ENCODE results near the gene REC8.

The REC8 gene

GRCh38 chr14:24172261-24172860 is 481 bp downstream of the REC8 start:
- no peaks in the 10 kb centered on the region for H3K27me3 ChIP-seq (ENCODE audit: insufficient read depth, low read length, poor library complexity)
- no peak overlapping the region for H3K9ac ChIP-seq (ENCODE audit: low read depth, low read length)
- H3K9me3 ChIP-seq (ENCODE audit: insufficient read depth, low read length, severe bottlenecking) = no peaks in the 10 kb centered on the region
- no peaks in the 10 kb centered on the region for H3K36me3 ChIP-seq (ENCODE audit: insufficient read depth, low read length)
- no peaks in the 10 kb centered on the region for H3K4me1 ChIP-seq (ENCODE audit: insufficient read depth, low read length)
- H3K4me2 ChIP-seq (ENCODE audit: insufficient read depth, low read length) = no peak overlapping the region
- H3K79me2 ChIP-seq (ENCODE audit: insufficient read depth, low read length) = no peaks in the 10 kb centered on the region
- no peaks in the 10 kb centered on the region for H4K20me1 ChIP-seq (ENCODE audit: insufficient read depth, low read length)
- TF ChIP-seq EZH2 (IDR thresholded peaks at IDR 0.05; ENCODE audit: borderline replicate concordance, low read depth, low read length, severe bottlenecking) = no peak
- TF ChIP-seq, protein P1, sequence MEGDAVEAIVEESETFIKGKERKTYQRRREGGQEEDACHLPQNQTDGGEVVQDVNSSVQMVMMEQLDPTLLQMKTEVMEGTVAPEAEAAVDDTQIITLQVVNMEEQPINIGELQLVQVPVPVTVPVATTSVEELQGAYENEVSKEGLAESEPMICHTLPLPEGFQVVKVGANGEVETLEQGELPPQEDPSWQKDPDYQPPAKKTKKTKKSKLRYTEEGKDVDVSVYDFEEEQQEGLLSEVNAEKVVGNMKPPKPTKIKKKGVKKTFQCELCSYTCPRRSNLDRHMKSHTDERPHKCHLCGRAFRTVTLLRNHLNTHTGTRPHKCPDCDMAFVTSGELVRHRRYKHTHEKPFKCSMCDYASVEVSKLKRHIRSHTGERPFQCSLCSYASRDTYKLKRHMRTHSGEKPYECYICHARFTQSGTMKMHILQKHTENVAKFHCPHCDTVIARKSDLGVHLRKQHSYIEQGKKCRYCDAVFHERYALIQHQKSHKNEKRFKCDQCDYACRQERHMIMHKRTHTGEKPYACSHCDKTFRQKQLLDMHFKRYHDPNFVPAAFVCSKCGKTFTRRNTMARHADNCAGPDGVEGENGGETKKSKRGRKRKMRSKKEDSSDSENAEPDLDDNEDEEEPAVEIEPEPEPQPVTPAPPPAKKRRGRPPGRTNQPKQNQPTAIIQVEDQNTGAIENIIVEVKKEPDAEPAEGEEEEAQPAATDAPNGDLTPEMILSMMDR (IDR thresholded peaks at IDR 0.05; ENCODE audit: borderline replicate concordance, extremely low read depth, low read length, poor library complexity, severe bottlenecking) = no peak
- ATAC-seq (ENCODE audit: insufficient read depth, low read depth) = no peak
- no peak overlapping the region for H3K4me3 ChIP-seq (ENCODE audit: low read depth in 1 of 2, low read length in 2 of 2)
- DNase-seq = no peak
- H2AFZ ChIP-seq (ENCODE audit: low read depth, low read length) = no peak overlapping the region
- no peak overlapping the region for H3K27ac ChIP-seq (ENCODE audit: low read length)

- H3K27me3 ChIP-seq (ENCODE audit: insufficient read depth, low read length, poor library complexity) = no peaks in the 10 kb centered on the region
- H3K9me3 ChIP-seq (ENCODE audit: insufficient read depth, low read length, severe bottlenecking) = no peaks in the 10 kb centered on the region
- peak; percentile 23; the same call in 2 of the 3 replicates for ATAC-seq (ENCODE audit: insufficient read depth, low read depth)
- H3K4me2 ChIP-seq (ENCODE audit: insufficient read depth, low read length) = no peak overlapping the region
- H3K27ac ChIP-seq (ENCODE audit: low read length) = no peak overlapping the region
- no peaks in the 10 kb centered on the region for H3K79me2 ChIP-seq (ENCODE audit: insufficient read depth, low read length)
- H3K4me3 ChIP-seq (ENCODE audit: low read depth in 1 of 2, low read length in 2 of 2) = no peak overlapping the region
- DNase-seq = peak; percentile 25
- H3K4me1 ChIP-seq (ENCODE audit: insufficient read depth, low read length) = no peaks in the 10 kb centered on the region
- no peak overlapping the region for H3K9ac ChIP-seq (ENCODE audit: low read depth, low read length)
- no peaks in the 10 kb centered on the region for H4K20me1 ChIP-seq (ENCODE audit: insufficient read depth, low read length)
- TF ChIP-seq, protein P1 (IDR thresholded peaks at IDR 0.05; ENCODE audit: borderline replicate concordance, extremely low read depth, low read length, poor library complexity, severe bottlenecking) = no peak
- no peak for TF ChIP-seq EZH2 (IDR thresholded peaks at IDR 0.05; ENCODE audit: borderline replicate concordance, low read depth, low read length, severe bottlenecking)
- H2AFZ ChIP-seq (ENCODE audit: low read depth, low read length) = no peak overlapping the region
- no peaks in the 10 kb centered on the region for H3K36me3 ChIP-seq (ENCODE audit: insufficient read depth, low read length)
These were observed 996 bp downstream of the REC8 start for GRCh38 chr14:24172871-24173281.

- no peak for DNase-seq
- H3K4me3 ChIP-seq (ENCODE audit: low read depth in 1 of 2, low read length in 2 of 2) = no peak overlapping the region
- TF ChIP-seq EZH2 (IDR thresholded peaks at IDR 0.05; ENCODE audit: borderline replicate concordance, low read depth, low read length, severe bottlenecking) = no peak
- TF ChIP-seq, protein P1 (IDR thresholded peaks at IDR 0.05; ENCODE audit: borderline replicate concordance, extremely low read depth, low read length, poor library complexity, severe bottlenecking) = no peak
- no peaks in the 10 kb centered on the region for H3K27me3 ChIP-seq (ENCODE audit: insufficient read depth, low read length, poor library complexity)
- no peak overlapping the region for H3K27ac ChIP-seq (ENCODE audit: low read length)
- no peaks in the 10 kb centered on the region for H3K79me2 ChIP-seq (ENCODE audit: insufficient read depth, low read length)
- no peak overlapping the region for H3K4me2 ChIP-seq (ENCODE audit: insufficient read depth, low read length)
- no peaks in the 10 kb centered on the region for H3K9me3 ChIP-seq (ENCODE audit: insufficient read depth, low read length, severe bottlenecking)
- H3K36me3 ChIP-seq (ENCODE audit: insufficient read depth, low read length) = peaks cover 34% of the 10 kb centered on the region
- no peaks in the 10 kb centered on the region for H3K4me1 ChIP-seq (ENCODE audit: insufficient read depth, low read length)
- H2AFZ ChIP-seq (ENCODE audit: low read depth, low read length) = no peak overlapping the region
- no peak overlapping the region for H3K9ac ChIP-seq (ENCODE audit: low read depth, low read length)
- peaks cover 10% of the 10 kb centered on the region; the same call in 1 of the 2 replicates for H4K20me1 ChIP-seq (ENCODE audit: insufficient read depth, low read length)
- ATAC-seq (ENCODE audit: insufficient read depth, low read depth) = no peak
These were observed 4.7 kb downstream of the REC8 start for GRCh38 chr14:24176599-24176998.

Measured in DND-41 (cell line).